Erythroblast (primary cell): ENCODE measurements around the gene SCN1B.
"Not testable (repeated sequence)": the region's sequence is repeated elsewhere in the genome, so short reads cannot be mapped to it uniquely, and the experiment has no call there.

Experiments
- DNase-seq, 2 experiments: peaks; one replicate each; lab custom pipeline; 2025; lab: John Stamatoyannopoulos, UW
- GATA1 ChIP-seq: IDR thresholded peaks from 2 replicates; pipeline ENCODE4 v1.6.1; 2011; ENCODE audit warnings: low read depth, mild to moderate bottlenecking, control low read depth, low read length, moderate library complexity
- POLR2A ChIP-seq: IDR thresholded peaks from 2 replicates; pipeline ENCODE4 v1.6.1; 2011; ENCODE audit warnings: mild to moderate bottlenecking, low read length

Gene SCN1B

GRCh38 chr19:34998777-34999497 lies 31.3 kb upstream of the SCN1B start:
- no peak for TF ChIP-seq GATA1
- TF ChIP-seq POLR2A = no peak
- DNase-seq = no peak

GRCh38 chr19:34999498-35000337 lies 30.6 kb upstream of the SCN1B start, which contains the start of gene GRAMD1A:
TSS of gene GRAMD1A (plus strand) at chr19:35000323. CDS start at chr19:35000479, 156 bp downstream.
- DNase-seq = peak; percentile 74 to 81
- TF ChIP-seq POLR2A (peak; percentile 29), GATA1 (no peak)

DNA sequence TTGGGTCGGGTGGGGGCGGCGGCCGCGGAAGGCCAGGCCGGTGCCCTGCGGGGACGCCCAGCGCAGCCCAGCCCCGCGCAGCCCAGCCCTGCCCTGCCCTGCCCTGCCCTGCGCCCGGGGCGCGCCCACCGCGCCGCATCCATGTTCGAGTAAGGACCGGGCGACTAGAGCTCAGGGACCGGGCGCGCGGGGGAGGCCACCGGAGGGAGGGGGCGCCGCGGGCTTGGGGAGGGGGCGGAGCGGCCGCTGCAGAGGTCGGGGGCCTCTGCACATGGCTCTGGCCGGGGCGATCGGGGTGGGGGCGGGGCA lies 30.0 kb upstream of the SCN1B start:
- no peak for DNase-seq
- no peak for TF ChIP-seq GATA1
- no peak for TF ChIP-seq POLR2A

GRCh38 chr19:35000647-35001501 lies 29.4 kb upstream of the SCN1B start:
- DNase-seq = peak; percentile 33 to 52
- TF ChIP-seq POLR2A (no peak), GATA1 (no peak)

DNA sequence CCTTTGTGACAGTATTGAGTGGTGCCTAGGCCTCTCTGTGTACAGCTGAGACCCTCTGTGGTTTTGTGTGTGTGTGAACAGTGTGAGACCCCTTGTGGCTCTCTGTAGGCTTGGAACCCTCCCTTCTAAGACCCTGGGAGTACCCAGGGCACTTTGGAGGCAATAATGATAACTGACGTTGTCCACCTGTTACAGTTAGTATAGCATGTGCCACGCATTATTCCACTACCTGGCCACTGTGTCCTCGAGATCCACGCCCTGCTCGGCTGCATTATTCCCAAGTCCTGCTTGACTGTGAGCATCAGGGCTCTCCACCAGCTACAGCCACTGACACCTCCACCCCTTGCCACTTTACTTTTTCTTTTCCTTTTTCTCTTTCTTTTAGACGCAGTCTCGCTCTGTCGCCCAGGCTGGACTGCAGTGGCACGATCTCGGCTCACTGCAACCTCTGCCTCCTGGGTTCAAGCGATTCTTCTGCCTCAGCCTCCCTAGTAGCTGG lies 28.2 kb upstream of the SCN1B start:
- DNase-seq = no peak
- TF ChIP-seq POLR2A (no peak), GATA1 (no peak)

DNA sequence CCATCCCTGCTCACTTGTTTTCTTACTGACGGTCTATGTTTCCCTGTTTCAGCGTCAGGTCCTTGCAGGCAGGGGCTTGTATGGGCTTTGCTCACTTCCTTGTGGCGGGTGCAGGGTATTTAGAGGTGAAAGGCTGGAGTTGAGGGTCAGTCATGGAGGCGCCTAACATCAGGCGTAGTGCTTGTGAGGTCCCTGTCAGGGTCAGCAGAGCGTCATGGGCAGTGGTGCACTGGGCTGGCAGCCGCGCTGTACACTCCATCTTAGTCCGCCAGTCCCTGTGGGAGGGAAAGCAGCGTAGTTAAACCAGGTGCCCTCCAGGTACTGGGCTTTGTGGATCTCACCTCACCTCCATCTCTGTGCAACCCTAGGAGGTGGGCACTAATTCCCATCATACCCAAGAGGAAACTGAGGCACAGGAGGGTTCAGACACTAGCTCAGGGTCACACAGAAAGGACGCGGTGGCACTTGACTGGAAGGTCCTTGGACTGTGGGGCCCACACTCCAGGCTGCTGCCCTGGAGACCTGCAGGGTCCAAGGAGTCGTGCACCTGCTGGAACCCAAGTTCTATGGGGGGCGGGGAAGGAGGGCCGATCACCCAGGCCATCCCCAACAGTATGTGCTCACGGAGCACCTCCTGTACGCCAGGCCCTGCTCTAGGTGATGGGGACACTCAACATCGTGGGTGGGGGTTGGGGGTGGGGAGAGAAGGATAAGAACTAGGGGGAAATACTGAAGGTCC lies 25.6 kb upstream of the SCN1B start:
- DNase-seq = no peak
- TF ChIP-seq GATA1 (no peak), POLR2A (no peak)

DNA sequence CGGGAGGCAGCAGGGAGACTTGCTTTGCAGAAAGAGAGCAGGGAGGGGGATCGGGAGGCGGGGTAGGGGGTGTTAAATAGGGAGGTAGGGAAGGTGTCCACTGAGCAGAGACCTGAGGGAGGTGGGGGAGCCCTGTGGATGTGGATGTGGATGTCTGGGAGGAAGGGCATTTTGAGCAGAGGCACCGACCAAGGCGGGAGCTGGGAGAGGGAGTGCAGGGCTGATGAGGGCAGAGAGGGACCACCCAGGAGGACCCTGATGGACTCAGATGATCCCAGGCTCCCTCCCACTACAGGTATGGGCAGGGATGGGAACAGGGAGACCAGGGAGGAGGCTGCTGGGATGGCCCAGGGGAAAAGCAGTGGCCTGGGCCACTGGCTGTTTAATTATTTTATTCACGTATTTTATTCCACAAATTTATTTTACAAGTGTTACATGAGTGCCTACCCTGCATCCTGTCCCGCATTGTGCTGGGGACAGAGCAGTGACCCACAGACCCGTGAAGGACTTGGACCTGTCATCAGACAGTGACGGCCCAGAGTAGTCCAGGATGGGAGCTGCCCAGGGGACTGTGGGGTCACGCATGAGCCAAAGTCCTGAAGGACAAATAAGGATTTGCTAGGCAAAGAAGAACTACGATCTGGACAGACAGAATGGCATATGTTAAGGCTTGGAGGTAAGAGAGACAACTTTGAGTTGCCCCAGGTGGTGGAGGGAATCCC lies 24.9 kb upstream of the SCN1B start:
- DNase-seq = no peak

GRCh38 chr19:35006007-35006341 lies 24.3 kb upstream of the SCN1B start:
- DNase-seq = not testable (repeated sequence)

More for the DNA sequence above, 24.9 kb upstream of the SCN1B start:
- TF ChIP-seq POLR2A = no peak
- TF ChIP-seq GATA1 = no peak

DNA sequence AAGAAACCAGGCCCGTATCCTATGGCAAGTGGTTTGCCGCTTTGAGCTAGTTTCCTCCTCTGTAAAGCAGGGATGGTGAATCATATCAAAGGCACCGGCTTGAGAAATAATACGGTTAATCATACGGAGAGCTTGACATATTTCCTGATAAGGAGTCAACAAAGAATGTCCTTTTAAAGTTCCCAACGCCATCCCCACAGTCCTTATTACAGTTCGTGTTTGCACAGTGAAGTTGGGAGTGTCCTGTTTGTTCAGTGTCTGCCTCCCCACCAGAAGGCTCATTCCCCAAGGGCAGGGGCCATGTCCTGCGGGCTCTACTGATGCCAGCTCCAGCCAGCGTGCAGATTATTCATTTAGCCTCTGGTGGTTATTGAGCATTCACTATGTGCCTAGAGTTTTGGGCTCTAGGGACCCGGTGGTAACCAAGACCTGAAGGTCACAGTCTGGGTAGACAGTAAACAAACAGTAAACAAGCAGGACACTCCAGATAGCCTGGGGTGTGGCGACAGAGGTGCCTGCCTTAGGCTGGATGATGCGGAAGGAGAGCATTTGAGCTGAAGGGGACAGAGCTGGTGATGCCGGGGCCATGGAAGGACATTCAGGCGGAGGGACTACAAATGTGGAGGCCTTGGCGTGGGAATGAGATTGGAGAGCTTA lies 23.8 kb upstream of the SCN1B start:
- TF ChIP-seq POLR2A (no peak), GATA1 (no peak)
- DNase-seq = no peak

GRCh38 chr19:35006999-35007365 lies 23.3 kb upstream of the SCN1B start:
- no peak for DNase-seq
- TF ChIP-seq POLR2A (no peak), GATA1 (no peak)

- DNase-seq = not testable (repeated sequence)
These were observed 22.8 kb upstream of the SCN1B start for GRCh38 chr19:35007427-35007826.

GRCh38 chr19:35008891-35009341 lies 21.4 kb upstream of the SCN1B start:
- no peak for TF ChIP-seq POLR2A
- TF ChIP-seq GATA1 = no peak
- DNase-seq = no peak
